H9 (cell line): ENCODE results near the gene CARM1. TPM values are rescaled to one million over a fixed set of nuclear protein-coding genes. Genes with fewer than 3 reads are reported as not detected.

ENCODE experiments used
- DNase-seq: peaks from one replicate; pipeline ENCODE4 v3.0.0-alpha.2; 2017
- H2AFZ ChIP-seq: one replicate; pipeline ENCODE4 v1.6.1; 2013; ENCODE audit warnings: mild to moderate bottlenecking, low read length, control low read depth, moderate library complexity
- H2AK5ac ChIP-seq: 2 replicates; pipeline ENCODE4 v1.6.1; 2013; ENCODE audit warnings: low read length, control low read depth, mixed read lengths; ENCODE audit not compliant: insufficient read length
- H2BK120ac ChIP-seq: one replicate; pipeline ENCODE4 v1.6.1; 2013; ENCODE audit warnings: low read depth, mild to moderate bottlenecking, low read length, control low read depth, inconsistent platforms; ENCODE audit not compliant: poor library complexity, severe bottlenecking
- H2BK12ac ChIP-seq: 2 replicates; pipeline ENCODE4 v1.6.1; 2013; ENCODE audit warnings: low read length, control low read depth, mixed read lengths, low read depth; ENCODE audit not compliant: insufficient read length
- H2BK15ac ChIP-seq: 2 replicates; pipeline ENCODE4 v1.6.1; 2013; ENCODE audit warnings: low read depth, low read length, control low read depth
- H2BK20ac ChIP-seq: one replicate; pipeline ENCODE4 v1.6.1; 2013; ENCODE audit warnings: low read depth, mild to moderate bottlenecking, low read length, control low read depth, inconsistent platforms; ENCODE audit not compliant: poor library complexity, severe bottlenecking
- H2BK5ac ChIP-seq: 2 replicates; pipeline ENCODE4 v1.6.1; 2013; ENCODE audit warnings: low read length, control low read depth, mixed read lengths; ENCODE audit not compliant: insufficient read length
- H3K14ac ChIP-seq: 2 replicates; pipeline ENCODE4 v1.6.1; 2013; ENCODE audit warnings: low read length, control low read depth; ENCODE audit not compliant: insufficient read depth
- H3K18ac ChIP-seq: 2 replicates; pipeline ENCODE4 v1.6.1; 2013; ENCODE audit warnings: low read depth, mild to moderate bottlenecking, mixed read lengths, low read length, control low read depth; ENCODE audit not compliant: insufficient read length
- H3K23ac ChIP-seq: 2 replicates; pipeline ENCODE4 v1.6.1; 2013; ENCODE audit warnings: low read length, control low read depth, mixed read lengths, low read depth; ENCODE audit not compliant: insufficient read length
- H3K23me2 ChIP-seq: 2 replicates; pipeline ENCODE4 v1.6.1; 2013; ENCODE audit warnings: low read depth, mild to moderate bottlenecking, mixed read lengths, low read length, control low read depth; ENCODE audit not compliant: insufficient read length, poor library complexity, severe bottlenecking
- H3K27ac ChIP-seq: 2 replicates; pipeline ENCODE4 v1.5.1; 2013; ENCODE audit warnings: low read length, control low read depth, mixed read lengths, low read depth; ENCODE audit not compliant: insufficient read length
- H3K27me3 ChIP-seq: 2 replicates; pipeline ENCODE4 v1.6.1; 2013; ENCODE audit warnings: low read length, control low read depth, inconsistent platforms; ENCODE audit not compliant: insufficient read depth
- H3K4ac ChIP-seq: 2 replicates; pipeline ENCODE4 v1.6.1; 2013; ENCODE audit warnings: low read depth, mild to moderate bottlenecking, control low read depth, inconsistent platforms, low read length, moderate library complexity
- H3K4me1 ChIP-seq: 2 replicates; pipeline ENCODE4 v1.6.1; 2013; ENCODE audit warnings: low read length, control low read depth, inconsistent platforms; ENCODE audit not compliant: insufficient read depth
- H3K4me2 ChIP-seq: 2 replicates; pipeline ENCODE4 v1.6.1; 2013; ENCODE audit warnings: low read length, control low read depth, mixed read lengths; ENCODE audit not compliant: insufficient read length, insufficient read depth
- H3K56ac ChIP-seq: 2 replicates; pipeline ENCODE4 v1.6.1; 2013; ENCODE audit warnings: low read depth, mild to moderate bottlenecking, mixed read lengths, low read length, control low read depth; ENCODE audit not compliant: insufficient read length
- H3K79me1 ChIP-seq: 2 replicates; pipeline ENCODE4 v1.6.1; 2013; ENCODE audit warnings: low read depth, mild to moderate bottlenecking, moderate library complexity, low read length, control low read depth, inconsistent platforms; ENCODE audit not compliant: insufficient read depth, poor library complexity, severe bottlenecking
- H3K79me2 ChIP-seq: 2 replicates; pipeline ENCODE4 v1.6.1; 2013; ENCODE audit warnings: low read length, control low read depth, inconsistent platforms; ENCODE audit not compliant: insufficient read depth
- H3K9ac ChIP-seq: 2 replicates; pipeline ENCODE4 v1.6.1; 2013; ENCODE audit warnings: low read length, control low read depth, mixed read lengths; ENCODE audit not compliant: insufficient read length; ENCODE audit errors: extremely low read depth
- H3K9me3 ChIP-seq: one replicate; pipeline ENCODE4 v1.6.1; 2013; ENCODE audit warnings: low read depth, low read length, inconsistent platforms; ENCODE audit not compliant: control insufficient read depth
- H3T11ph ChIP-seq: one replicate; pipeline ENCODE4 v1.6.1; 2013; ENCODE audit warnings: mild to moderate bottlenecking, low read length, control low read depth, inconsistent platforms
- H4K20me1 ChIP-seq: one replicate; pipeline ENCODE4 v1.6.1; 2013; ENCODE audit not compliant: control insufficient read depth, insufficient read length, insufficient read depth
- H4K5ac ChIP-seq: 2 replicates; pipeline ENCODE4 v1.6.1; 2013; ENCODE audit warnings: low read depth, mild to moderate bottlenecking, mixed read lengths, low read length, control low read depth; ENCODE audit not compliant: insufficient read length
- H4K8ac ChIP-seq: replicated peaks from 2 replicates; pipeline ENCODE4 v1.6.1; 2013; ENCODE audit warnings: low read length, control low read depth, mixed read lengths, low read depth; ENCODE audit not compliant: insufficient read length
- H4K91ac ChIP-seq: 2 replicates; pipeline ENCODE4 v1.6.1; 2013; ENCODE audit warnings: low read depth, mild to moderate bottlenecking, moderate library complexity, mixed read lengths, low read length, control low read depth; ENCODE audit not compliant: insufficient read length
- H3K27ac Mint-ChIP-seq, 3 experiments: 2 replicates in 2 of 3; 3 replicates in 1 of 3; pipeline ENCODE4 v1.8.0; 2020 to 2021; ENCODE audit warnings: mixed read lengths in 3 of 3, mild to moderate bottlenecking in 1 of 3, moderate library complexity in 1 of 3
- H3K27me3 Mint-ChIP-seq: 2 replicates; pipeline ENCODE4 v1.8.0; 2021; ENCODE audit warnings: low read depth, mild to moderate bottlenecking, moderate library complexity, mixed read lengths
- H3K36me3 Mint-ChIP-seq, 3 experiments: 2 replicates in 2 of 3; 3 replicates in 1 of 3; pipeline ENCODE4 v1.8.0; 2020 to 2021; ENCODE audit warnings: low read depth in 3 of 3, mixed read lengths in 3 of 3; ENCODE audit not compliant: insufficient read depth in 1 of 3
- H3K4me1 Mint-ChIP-seq, 2 experiments: 2 replicates each; pipeline ENCODE4 v1.8.0; 2020; ENCODE audit warnings: mixed read lengths in 2 of 2
- H3K4me3 Mint-ChIP-seq, 2 experiments: 2 replicates in 1 of 2; 3 replicates in 1 of 2; pipeline ENCODE4 v1.8.0; 2020 to 2021; ENCODE audit warnings: mild to moderate bottlenecking in 2 of 2, mixed read lengths in 2 of 2, moderate library complexity in 1 of 2
- H3K9me3 Mint-ChIP-seq, 2 experiments: 2 replicates in 1 of 2; 3 replicates in 1 of 2; pipeline ENCODE4 v1.8.0; 2020; ENCODE audit warnings: mild to moderate bottlenecking in 2 of 2, mixed read lengths in 2 of 2, moderate library complexity in 1 of 2
- CTCF ChIP-seq: fragments of 200-600 bp; sonication (generic); conservative IDR thresholded peaks from 3 replicates; pipeline ENCODE4 v1.8.0; 2021; ENCODE audit warnings: antibody characterized with exemption, mild to moderate bottlenecking
- WGBS: extraction: QIAGEN DNeasy Blood & Tissue Kit; methylation state at CpG from one replicate; pipeline ENCODE4 v1.1.7; 2013; ENCODE audit warnings: missing lambda C conversion rate, low lambda C conversion rate, mixed read lengths; ENCODE audit not compliant: insufficient read length; ENCODE audit errors: extremely low coverage; 5-methylcytosine and 5-hydroxymethylcytosine counted together
- total RNA-seq: library from RNA; stranded (reverse); gene quantifications from 2 replicates; pipeline ENCODE4 v1.2.1, GENCODE V29; 2021

Gene CARM1
- total RNA-seq, 1 experiment from 2014 or later = 111 TPM

GRCh38 chr19:10962863-10963262 lies 91.5 kb downstream of the CARM1 start:
- H3K23ac ChIP-seq = no peak overlapping the region
- no peak overlapping the region for H3K27ac ChIP-seq
- H4K5ac ChIP-seq = no peak overlapping the region
- Mint-ChIP-seq H3K27me3 (no peaks in the 10 kb centered on the region), H3K4me1 (peaks cover 32 to 38% of the 10 kb centered on the region in 2 experiments), H3K9me3 (peaks cover 0 to 2% of the 10 kb centered on the region in 2 experiments; a peak in 1 of 5 replicates), H3K27ac (peak overlapping the region; percentile 68 to 84 (median 70); a peak in 2 of 7 replicates), H3K4me3 (peak overlapping the region; percentile 91 to 98), H3K36me3 (peaks cover 11 to 18% (median 17%) of the 10 kb centered on the region in 3 experiments; a peak in 6 of 7 replicates)
- no peaks in the 10 kb centered on the region; the same call in 1 of the 2 replicates for H3K4me1 ChIP-seq
- no peak for DNase-seq
- H2AK5ac ChIP-seq = no peak overlapping the region
- H3K9ac ChIP-seq = no peak overlapping the region
- no peaks in the 10 kb centered on the region for H3K9me3 ChIP-seq
- TF ChIP-seq CTCF = no peak
- H3K18ac ChIP-seq = no peak overlapping the region
- H2BK5ac ChIP-seq = no peak overlapping the region
- H4K20me1 ChIP-seq = peaks cover 6% of the 10 kb centered on the region
- H3K56ac ChIP-seq = no peak overlapping the region
- H3T11ph ChIP-seq = no peak overlapping the region
- peak overlapping the region; percentile 96 for H3K4me2 ChIP-seq
- H4K8ac ChIP-seq = no peak overlapping the region
- H3K4ac ChIP-seq = no peak overlapping the region
- H2BK20ac ChIP-seq = no peak overlapping the region
- H3K14ac ChIP-seq = no peak overlapping the region; the same call in 1 of the 2 replicates
- no peaks in the 10 kb centered on the region for H3K79me1 ChIP-seq
- no peak overlapping the region for H4K91ac ChIP-seq
- H2BK15ac ChIP-seq = no peak overlapping the region
- H3K27me3 ChIP-seq = no peaks in the 10 kb centered on the region
- WGBS = no CpG with 5 or more reads among the region's 10 CpGs
- peaks cover 47% of the 10 kb centered on the region for H3K79me2 ChIP-seq
- peaks cover 15% of the 10 kb centered on the region for H3K23me2 ChIP-seq
- no peak overlapping the region for H2BK120ac ChIP-seq
- H2AFZ ChIP-seq = no peak overlapping the region
- H2BK12ac ChIP-seq = no peak overlapping the region
